Smooth muscle cell (in vitro differentiated cells): ENCODE results near the gene ZNF280D. TPM values are rescaled to one million over a fixed set of nuclear protein-coding genes. Genes with fewer than 3 reads are reported as not detected.

Experiments used
- DNase-seq: peaks from one replicate; lab custom pipeline; 2025; ENCODE audit not compliant: unreplicated experiment; lab: John Stamatoyannopoulos, UW
- H2AFZ ChIP-seq: fragments of 200-600 bp; sonication (generic); 2 replicates; pipeline ENCODE4 v1.6.0; 2016; ENCODE audit warnings: antibody characterized with exemption, low read depth, mild to moderate bottlenecking
- H3F3A ChIP-seq: fragments of 200-600 bp; sonication (generic); 2 replicates; pipeline ENCODE4 v1.6.0; 2017; ENCODE audit warnings: antibody characterized with exemption, low read depth
- H3K27ac ChIP-seq: fragments of 200-600 bp; sonication (generic); 2 replicates; pipeline ENCODE4 v1.5.1; 2016; ENCODE audit warnings: low read depth, mild to moderate bottlenecking
- H3K27me3 ChIP-seq: fragments of 200-600 bp; sonication (generic); 2 replicates; pipeline ENCODE4 v1.6.1; 2016; ENCODE audit warnings: low read depth, mild to moderate bottlenecking
- H3K36me3 ChIP-seq: fragments of 200-600 bp; sonication (generic); 2 replicates; pipeline ENCODE4 v1.5.1; 2016; ENCODE audit warnings: low read depth
- H3K4me1 ChIP-seq: fragments of 200-600 bp; sonication (generic); 2 replicates; pipeline ENCODE4 v1.5.1; 2016; ENCODE audit warnings: low read depth
- H3K4me2 ChIP-seq: fragments of 200-600 bp; sonication (generic); 2 replicates; pipeline ENCODE4 v1.6.0; 2016; ENCODE audit warnings: mild to moderate bottlenecking
- H3K4me3 ChIP-seq: fragments of 200-600 bp; sonication (generic); 2 replicates; pipeline ENCODE4 v1.5.1; 2016; ENCODE audit warnings: mild to moderate bottlenecking
- H3K79me2 ChIP-seq: fragments of 200-600 bp; sonication (generic); 2 replicates; pipeline ENCODE4 v1.6.0; 2016; ENCODE audit warnings: low read depth, mild to moderate bottlenecking
- H3K9ac ChIP-seq: fragments of 200-600 bp; sonication (generic); 2 replicates; pipeline ENCODE4 v1.6.0; 2016; ENCODE audit warnings: low read depth
- H3K9me3 ChIP-seq: fragments of 200-600 bp; sonication (generic); replicated peaks from 2 replicates; pipeline ENCODE4 v1.5.1; 2016; ENCODE audit warnings: low read depth
- H4K20me1 ChIP-seq: fragments of 200-600 bp; sonication (generic); 2 replicates; pipeline ENCODE4 v1.6.0; 2016; ENCODE audit warnings: low read depth
- whole genome bisulfite sequencing: methylation state at CpG from one replicate; pipeline ENCODE4 v1.1.7; 2016; ENCODE audit warnings: low lambda C conversion rate; 5-methylcytosine and 5-hydroxymethylcytosine counted together
- polyA plus RNA-seq: library from polyadenylated mRNA; unstranded; fragments of >200 nt; fragmentation: Nextera tagmentation; extraction: Ambion mirVana; gene quantifications from 2 replicates; pipeline ENCODE4 v1.2.1, GENCODE V29; 2016
- total RNA-seq: library from RNA; depleted of rRNA; stranded (reverse); fragments of >200 nt; gene quantifications from 2 replicates; pipeline ENCODE4 v1.2.3, GENCODE V29; 2014
- TF ChIP-seq, protein P1 (sequence below): fragments of 200-600 bp; sonication (generic); IDR thresholded peaks from 2 replicates; pipeline ENCODE4 v1.5.1; 2017; ENCODE audit warnings: borderline replicate concordance, mild to moderate bottlenecking, antibody characterized with exemption; ENCODE audit not compliant: insufficient read depth, poor library complexity, severe bottlenecking

The ZNF280D gene
- total and polyA plus RNA-seq, 2 experiments from 2014 or later, result 0.94 to 4.3 TPM

DNA sequence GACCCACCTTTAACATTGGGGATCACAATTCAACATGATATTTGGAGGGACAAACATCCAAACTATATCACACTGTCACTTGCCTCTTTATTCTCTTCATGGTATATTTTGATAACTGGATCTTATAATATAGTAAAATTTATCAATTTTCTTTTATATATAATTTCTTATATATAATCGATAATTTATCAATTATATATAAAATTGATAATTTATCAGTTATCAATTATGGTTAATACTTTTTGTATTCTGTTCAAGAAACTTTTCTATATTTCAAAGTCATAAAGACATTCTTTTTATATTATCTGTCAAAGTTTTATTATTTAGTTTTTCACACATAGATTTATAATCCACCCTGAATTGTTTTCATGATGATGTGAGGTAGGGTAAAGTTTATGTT is 132.9 kb downstream of the ZNF280D start:
- Histone ChIP-seq H4K20me1 (no peaks in the 10 kb centered on the region), H3K9me3 (no peaks in the 10 kb centered on the region), H3K4me2 (no peak overlapping the region), H3K4me1 (no peaks in the 10 kb centered on the region), H3K79me2 (no peaks in the 10 kb centered on the region), H3K9ac (no peak overlapping the region), H3K4me3 (no peak overlapping the region), H3F3A (no peaks in the 10 kb centered on the region), H3K27ac (no peak overlapping the region), H3K36me3 (no peaks in the 10 kb centered on the region), H3K27me3 (no peaks in the 10 kb centered on the region), H2AFZ (no peak overlapping the region)
- 95% methylated on average over 1 of the region's 1 CpG for WGBS
- TF ChIP-seq, protein P1, sequence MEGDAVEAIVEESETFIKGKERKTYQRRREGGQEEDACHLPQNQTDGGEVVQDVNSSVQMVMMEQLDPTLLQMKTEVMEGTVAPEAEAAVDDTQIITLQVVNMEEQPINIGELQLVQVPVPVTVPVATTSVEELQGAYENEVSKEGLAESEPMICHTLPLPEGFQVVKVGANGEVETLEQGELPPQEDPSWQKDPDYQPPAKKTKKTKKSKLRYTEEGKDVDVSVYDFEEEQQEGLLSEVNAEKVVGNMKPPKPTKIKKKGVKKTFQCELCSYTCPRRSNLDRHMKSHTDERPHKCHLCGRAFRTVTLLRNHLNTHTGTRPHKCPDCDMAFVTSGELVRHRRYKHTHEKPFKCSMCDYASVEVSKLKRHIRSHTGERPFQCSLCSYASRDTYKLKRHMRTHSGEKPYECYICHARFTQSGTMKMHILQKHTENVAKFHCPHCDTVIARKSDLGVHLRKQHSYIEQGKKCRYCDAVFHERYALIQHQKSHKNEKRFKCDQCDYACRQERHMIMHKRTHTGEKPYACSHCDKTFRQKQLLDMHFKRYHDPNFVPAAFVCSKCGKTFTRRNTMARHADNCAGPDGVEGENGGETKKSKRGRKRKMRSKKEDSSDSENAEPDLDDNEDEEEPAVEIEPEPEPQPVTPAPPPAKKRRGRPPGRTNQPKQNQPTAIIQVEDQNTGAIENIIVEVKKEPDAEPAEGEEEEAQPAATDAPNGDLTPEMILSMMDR, result no peak
- no peak for DNase-seq

DNA sequence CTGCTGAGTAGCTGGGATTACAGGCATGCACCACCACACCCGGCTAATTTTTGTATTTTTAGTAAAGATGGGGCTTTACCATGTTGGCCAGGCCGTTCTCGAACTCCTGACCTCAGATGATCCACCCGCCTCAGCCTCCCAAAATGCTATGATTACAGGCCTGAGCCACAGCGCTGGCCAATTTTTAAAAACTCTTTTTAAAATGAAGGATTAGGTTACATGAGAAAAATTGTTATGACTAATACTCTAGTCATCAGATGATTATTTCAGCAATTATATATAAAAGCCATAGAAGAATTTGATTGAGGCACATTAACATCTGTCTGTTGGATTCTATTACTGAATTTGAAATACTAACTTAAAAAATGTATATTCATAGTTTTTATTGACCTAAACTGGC is 134.3 kb downstream of the ZNF280D start:
- H3F3A ChIP-seq, result no peaks in the 10 kb centered on the region
- H3K36me3 ChIP-seq, result no peaks in the 10 kb centered on the region
- no peaks in the 10 kb centered on the region for H3K27me3 ChIP-seq
- H4K20me1 ChIP-seq, result no peaks in the 10 kb centered on the region
- no peaks in the 10 kb centered on the region for H3K9me3 ChIP-seq
- 86% methylated on average over 5 of the region's 5 CpGs for WGBS
- H3K79me2 ChIP-seq, result no peaks in the 10 kb centered on the region
- no peak overlapping the region for H2AFZ ChIP-seq
- H3K4me3 ChIP-seq, result no peak overlapping the region
- no peak overlapping the region for H3K27ac ChIP-seq
- no peak overlapping the region for H3K9ac ChIP-seq
- no peak overlapping the region for H3K4me2 ChIP-seq
- TF ChIP-seq, protein P1, result no peak
- no peaks in the 10 kb centered on the region for H3K4me1 ChIP-seq
- no peak for DNase-seq

DNA sequence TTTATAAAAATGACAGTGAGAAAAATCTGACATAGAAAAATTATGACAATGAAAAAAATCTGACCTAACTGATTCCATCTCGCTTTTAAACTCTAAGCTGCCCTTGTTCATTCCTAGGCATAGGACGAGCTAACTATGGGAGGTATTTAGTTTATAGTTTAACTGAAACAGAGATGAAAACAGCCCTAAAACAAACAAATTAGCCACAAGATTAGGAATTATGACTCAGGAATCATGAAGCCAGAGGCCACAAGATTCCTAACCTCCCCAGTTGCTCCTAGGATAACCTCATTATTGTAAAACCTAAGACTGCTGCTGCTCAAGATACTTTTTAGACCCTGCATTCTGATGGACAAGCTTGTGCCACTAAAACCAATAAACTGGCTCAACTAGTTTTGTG is 145.6 kb downstream of the ZNF280D start:
- H4K20me1 ChIP-seq, result no peaks in the 10 kb centered on the region
- H3K9me3 ChIP-seq, result peaks cover 13% of the 10 kb centered on the region
- H3K9ac ChIP-seq, result no peak overlapping the region
- no peaks in the 10 kb centered on the region for H3F3A ChIP-seq
- H3K4me2 ChIP-seq, result no peak overlapping the region
- H3K4me1 ChIP-seq, result no peaks in the 10 kb centered on the region
- H3K79me2 ChIP-seq, result no peaks in the 10 kb centered on the region
- WGBS, result 79% methylated on average over 2 of the region's 2 CpGs
- no peak overlapping the region for H3K27ac ChIP-seq
- H3K27me3 ChIP-seq, result no peaks in the 10 kb centered on the region
- H2AFZ ChIP-seq, result no peak overlapping the region
- H3K36me3 ChIP-seq, result no peaks in the 10 kb centered on the region
- TF ChIP-seq, protein P1, result no peak
- H3K4me3 ChIP-seq, result no peak overlapping the region
- no peak for DNase-seq

DNA sequence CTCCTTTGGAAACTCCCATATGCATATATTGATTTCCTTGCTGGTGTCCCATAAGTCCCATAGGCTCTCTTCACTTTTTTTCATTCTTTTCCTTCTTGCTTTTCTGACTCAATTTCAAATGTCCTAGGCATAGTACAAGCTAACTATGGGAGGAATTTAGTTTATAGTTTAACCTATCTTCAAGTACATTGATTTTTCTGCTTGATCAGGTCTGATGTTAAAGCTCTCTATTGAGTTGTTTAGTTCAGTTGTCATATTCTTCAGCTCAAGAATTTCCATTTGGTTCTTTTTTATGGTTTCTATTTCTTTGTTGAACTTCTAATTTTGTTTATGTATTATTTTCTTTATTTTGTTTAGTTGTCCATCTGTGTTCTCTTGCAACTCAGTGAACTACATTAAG is 147.1 kb downstream of the ZNF280D start:
- DNase-seq, result no peak
- H2AFZ ChIP-seq, result no peak overlapping the region
- TF ChIP-seq, protein P1, result no peak
- H3K79me2 ChIP-seq, result no peaks in the 10 kb centered on the region
- H3K4me3 ChIP-seq, result no peak overlapping the region
- no peak overlapping the region for H3K9ac ChIP-seq
- H3K9me3 ChIP-seq, result peaks cover 13% of the 10 kb centered on the region
- H3K27me3 ChIP-seq, result no peaks in the 10 kb centered on the region
- H3F3A ChIP-seq, result no peaks in the 10 kb centered on the region
- no peak overlapping the region for H3K27ac ChIP-seq
- no peaks in the 10 kb centered on the region for H3K4me1 ChIP-seq
- no peak overlapping the region for H3K4me2 ChIP-seq
- H3K36me3 ChIP-seq, result no peaks in the 10 kb centered on the region
- H4K20me1 ChIP-seq, result no peaks in the 10 kb centered on the region
